EH (cell line): ENCODE results near the gene MAML1.
"Not testable (repeated sequence)": the region's sequence is repeated elsewhere in the genome, so short reads cannot be mapped to it uniquely, and the experiment has no call there.

Experiments used
- DNase-seq: peaks from one replicate; pipeline ENCODE4 v3.0.0-alpha.2; 2015; ENCODE audit warnings: low read depth

The MAML1 gene

GRCh38 chr5:179769271-179769670, 36.6 kb downstream of the MAML1 start:
- DNase-seq: no peak

GRCh38 chr5:179769796-179770195, 37.2 kb downstream of the MAML1 start:
- DNase-seq: no peak

GRCh38 chr5:179771311-179771895, 38.8 kb downstream of the MAML1 start:
- no peak for DNase-seq

- DNase-seq: no peak
Observed at GRCh38 chr5:179772351-179772750, 39.7 kb downstream of the MAML1 start.

GRCh38 chr5:179773686-179774040, 41.0 kb downstream of the MAML1 start:
- DNase-seq: no peak

- no peak for DNase-seq
Observed at GRCh38 chr5:179774442-179774841, 41.8 kb downstream of the MAML1 start.

- no peak for DNase-seq
Observed at GRCh38 chr5:179776411-179776938, 43.9 kb downstream of the MAML1 start.

GRCh38 chr5:179777456-179777855, 44.8 kb downstream of the MAML1 start:
- DNase-seq: no peak

- DNase-seq: no peak
Observed at GRCh38 chr5:179777909-179778308, 45.3 kb downstream of the MAML1 start.

GRCh38 chr5:179778591-179778990, 46.0 kb downstream of the MAML1 start:
- no peak for DNase-seq

GRCh38 chr5:179779826-179780225, 47.2 kb downstream of the MAML1 start:
- DNase-seq: no peak

- DNase-seq: no peak
Observed at GRCh38 chr5:179780362-179780761, 47.7 kb downstream of the MAML1 start.

- no peak for DNase-seq
Observed at GRCh38 chr5:179781846-179782245, 49.2 kb downstream of the MAML1 start.

- DNase-seq: no peak
Observed at GRCh38 chr5:179783128-179783527, 50.5 kb downstream of the MAML1 start.

- no peak for DNase-seq
Observed at GRCh38 chr5:179786861-179787260, 54.2 kb downstream of the MAML1 start.

- DNase-seq: no peak
Observed at GRCh38 chr5:179788193-179788854, 55.7 kb downstream of the MAML1 start.

GRCh38 chr5:179789278-179789677, 56.7 kb downstream of the MAML1 start:
- not testable (repeated sequence) for DNase-seq

GRCh38 chr5:179791881-179792611, 59.4 kb downstream of the MAML1 start:
- DNase-seq: no peak

GRCh38 chr5:179792612-179793467, 60.2 kb downstream of the MAML1 start:
- DNase-seq: no peak

GRCh38 chr5:179793468-179794139, 61.0 kb downstream of the MAML1 start, which contains the start of gene LTC4S:
Gene LTC4S (plus strand): TSS chr5:179793986. CDS start chr5:179794081, 95 bp downstream.
- DNase-seq: peak; percentile 81

GRCh38 chr5:179794171-179794570, 61.5 kb downstream of the MAML1 start:
- DNase-seq: no peak

GRCh38 chr5:179794575-179794974, 62.0 kb downstream of the MAML1 start:
- no peak for DNase-seq
